Endodermal cell (in vitro differentiated cells): Measurements from ENCODE around the gene STEAP4. TPM values are rescaled to one million over a fixed set of nuclear protein-coding genes. Genes with fewer than 3 reads are reported as not detected.

Source experiments
- DNase-seq: peaks from one replicate; pipeline ENCODE4 v3.0.0-alpha.2; 2017
- H3K27ac ChIP-seq: 2 replicates; pipeline ENCODE4 v1.5.1; 2013; ENCODE audit warnings: mild to moderate bottlenecking, low read depth, low read length, moderate library complexity
- H3K27me3 ChIP-seq: 2 replicates; pipeline ENCODE4 v1.6.1; 2013; ENCODE audit warnings: mild to moderate bottlenecking, low read length, moderate library complexity; ENCODE audit not compliant: insufficient read depth, control insufficient read depth, poor library complexity, severe bottlenecking
- H3K36me3 ChIP-seq: 2 replicates; pipeline ENCODE4 v1.7.0; 2013; ENCODE audit warnings: mild to moderate bottlenecking, low read length, moderate library complexity; ENCODE audit not compliant: control insufficient read depth, insufficient read depth
- H3K4me1 ChIP-seq: one replicate; pipeline ENCODE4 v1.7.0; 2013; ENCODE audit warnings: low read length; ENCODE audit not compliant: control insufficient read depth, insufficient read depth
- H3K4me3 ChIP-seq: 2 replicates; pipeline ENCODE4 v1.5.1; 2013; ENCODE audit warnings: mild to moderate bottlenecking, low read length, moderate library complexity
- H3K9ac ChIP-seq: 2 replicates; pipeline ENCODE4 v1.6.1; 2013; ENCODE audit warnings: mild to moderate bottlenecking, low read length, moderate library complexity; ENCODE audit not compliant: poor library complexity, severe bottlenecking; ENCODE audit errors: extremely low read depth
- H3K9me3 ChIP-seq: 2 replicates; pipeline ENCODE4 v1.6.1; 2013; ENCODE audit warnings: mild to moderate bottlenecking, low read length, moderate library complexity; ENCODE audit not compliant: control insufficient read depth
- H3K27ac Mint-ChIP-seq: 2 replicates; pipeline ENCODE4 v1.8.0; 2020; ENCODE audit warnings: mixed read lengths
- H3K27me3 Mint-ChIP-seq: 2 replicates; pipeline ENCODE4 v1.8.0; 2021; ENCODE audit warnings: mild to moderate bottlenecking, mixed read lengths; ENCODE audit not compliant: insufficient read depth
- H3K36me3 Mint-ChIP-seq: 2 replicates; pipeline ENCODE4 v1.8.0; 2020; ENCODE audit warnings: low read depth, mixed read lengths
- H3K4me1 Mint-ChIP-seq: 2 replicates; pipeline ENCODE4 v1.8.0; 2020; ENCODE audit warnings: mixed read lengths
- H3K4me3 Mint-ChIP-seq: 2 replicates; pipeline ENCODE4 v1.8.0; 2020; ENCODE audit warnings: mild to moderate bottlenecking, moderate library complexity, mixed read lengths
- H3K9me3 Mint-ChIP-seq: 2 replicates; pipeline ENCODE4 v1.8.0; 2020; ENCODE audit warnings: mild to moderate bottlenecking, mixed read lengths
- WGBS, 2 experiments: methylation state at CpG; one replicate each; pipeline versions ENCODE4 v1.1.5 to v1.1.7; 2013; ENCODE audit warnings: missing lambda C conversion rate in 2 of 2, mixed read lengths in 1 of 2; ENCODE audit not compliant: insufficient coverage in 1 of 2, insufficient read length in 1 of 2; 5-methylcytosine and 5-hydroxymethylcytosine counted together
- total RNA-seq, 2 donors: library from RNA; stranded (reverse); fragmentation: NEBNext Ultra II Directional in 1 of 2; extraction: Animal tissue kit (Norgen Biotek cat#: 25700) in 1 of 2; gene quantifications; 2 replicates in 1 of 2; 3 replicates in 1 of 2; pipeline ENCODE4 v1.2.1, GENCODE V29; 2021
- TF ChIP-seq, protein P1 (sequence below): fragments of 200-600 bp; sonication (generic); conservative IDR thresholded peaks from 2 replicates; pipeline ENCODE4 v1.5.0; 2021; ENCODE audit warnings: antibody characterized with exemption, mild to moderate bottlenecking

The STEAP4 gene
- total RNA-seq, 2 donors from 2014 or later, result not detected

DNA sequence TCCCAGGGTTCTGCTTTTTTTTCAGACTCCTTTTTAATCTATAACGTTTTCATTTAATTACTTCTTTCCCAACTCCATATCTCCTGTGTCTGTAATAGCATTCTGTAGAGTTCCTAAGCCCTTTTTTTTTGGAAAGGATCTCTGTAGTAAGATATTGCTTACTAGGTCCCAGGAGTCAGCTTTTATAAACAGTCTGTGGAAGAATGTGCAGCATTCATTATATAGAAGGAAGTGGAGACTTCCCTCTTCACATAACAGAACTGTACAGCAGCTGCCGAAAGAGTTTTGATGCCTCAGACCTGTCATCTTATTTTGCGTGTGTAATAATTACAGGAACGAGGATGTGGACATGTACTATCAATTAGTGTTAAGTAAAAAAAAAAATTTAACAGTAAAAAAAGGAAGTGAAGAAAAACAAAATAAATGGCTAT, 7.4 kb upstream of the STEAP4 start:
- H3K4me3 ChIP-seq, result no peak overlapping the region
- no peak overlapping the region for H3K9ac ChIP-seq
- no peaks in the 10 kb centered on the region for H3K4me1 ChIP-seq
- no peaks in the 10 kb centered on the region for H3K9me3 ChIP-seq
- Mint-ChIP-seq H3K9me3 (no peaks in the 10 kb centered on the region), H3K27me3 (no peaks in the 10 kb centered on the region), H3K36me3 (no peaks in the 10 kb centered on the region), H3K4me3 (no peak overlapping the region), H3K4me1 (peaks cover 4% of the 10 kb centered on the region), H3K27ac (no peak overlapping the region)
- 88 to 100% methylated on average over 2 to 4 of the region's 4 CpGs for WGBS, 2 experiments
- no peaks in the 10 kb centered on the region for H3K27me3 ChIP-seq
- TF ChIP-seq, protein P1, sequence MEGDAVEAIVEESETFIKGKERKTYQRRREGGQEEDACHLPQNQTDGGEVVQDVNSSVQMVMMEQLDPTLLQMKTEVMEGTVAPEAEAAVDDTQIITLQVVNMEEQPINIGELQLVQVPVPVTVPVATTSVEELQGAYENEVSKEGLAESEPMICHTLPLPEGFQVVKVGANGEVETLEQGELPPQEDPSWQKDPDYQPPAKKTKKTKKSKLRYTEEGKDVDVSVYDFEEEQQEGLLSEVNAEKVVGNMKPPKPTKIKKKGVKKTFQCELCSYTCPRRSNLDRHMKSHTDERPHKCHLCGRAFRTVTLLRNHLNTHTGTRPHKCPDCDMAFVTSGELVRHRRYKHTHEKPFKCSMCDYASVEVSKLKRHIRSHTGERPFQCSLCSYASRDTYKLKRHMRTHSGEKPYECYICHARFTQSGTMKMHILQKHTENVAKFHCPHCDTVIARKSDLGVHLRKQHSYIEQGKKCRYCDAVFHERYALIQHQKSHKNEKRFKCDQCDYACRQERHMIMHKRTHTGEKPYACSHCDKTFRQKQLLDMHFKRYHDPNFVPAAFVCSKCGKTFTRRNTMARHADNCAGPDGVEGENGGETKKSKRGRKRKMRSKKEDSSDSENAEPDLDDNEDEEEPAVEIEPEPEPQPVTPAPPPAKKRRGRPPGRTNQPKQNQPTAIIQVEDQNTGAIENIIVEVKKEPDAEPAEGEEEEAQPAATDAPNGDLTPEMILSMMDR, result no peak
- DNase-seq, result no peak
- H3K27ac ChIP-seq, result no peak overlapping the region
- no peaks in the 10 kb centered on the region for H3K36me3 ChIP-seq

GRCh38 chr7:88312061-88312663, 5.5 kb upstream of the STEAP4 start:
- Mint-ChIP-seq H3K9me3 (no peaks in the 10 kb centered on the region), H3K27me3 (peaks cover 7% of the 10 kb centered on the region)
- no peak overlapping the region for H3K9ac ChIP-seq

DNA sequence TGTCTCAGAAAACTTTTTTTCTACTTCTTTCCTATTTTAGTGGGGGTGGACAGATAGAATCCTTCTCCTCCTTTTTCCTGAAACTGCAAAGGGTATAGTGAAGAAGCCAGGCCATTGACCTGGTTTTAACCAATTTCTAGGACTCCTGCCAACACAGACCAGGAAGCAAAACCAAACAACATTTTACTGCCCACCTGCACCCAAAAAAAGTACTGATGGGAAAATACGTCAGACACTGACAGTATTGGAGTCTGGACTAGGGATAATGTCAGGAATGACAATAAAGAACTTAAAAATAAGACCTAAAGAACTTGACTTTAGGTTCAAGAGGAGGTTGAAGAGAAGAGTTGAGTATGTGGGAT, 5.0 kb upstream of the STEAP4 start:
- H3K36me3 Mint-ChIP-seq, result no peaks in the 10 kb centered on the region
- H3K36me3 ChIP-seq, result no peaks in the 10 kb centered on the region
- no peak overlapping the region for H3K9ac ChIP-seq
- H3K9me3 Mint-ChIP-seq, result no peaks in the 10 kb centered on the region
- H3K27ac Mint-ChIP-seq, result no peak overlapping the region
- no peaks in the 10 kb centered on the region for H3K9me3 ChIP-seq
- H3K4me1 ChIP-seq, result no peaks in the 10 kb centered on the region
- peaks cover 12% of the 10 kb centered on the region for H3K27me3 Mint-ChIP-seq
- DNase-seq, result no peak
- H3K4me3 Mint-ChIP-seq, result no peak overlapping the region
- no peaks in the 10 kb centered on the region for H3K4me1 Mint-ChIP-seq
- WGBS, 2 experiments, result 83 to 100% methylated on average over 1 of the region's 1 CpG
- no peak overlapping the region for H3K27ac ChIP-seq
- peaks cover 14% of the 10 kb centered on the region for H3K27me3 ChIP-seq
- no peak overlapping the region for H3K4me3 ChIP-seq
- TF ChIP-seq, protein P1, result no peak

More at GRCh38 chr7:88312061-88312663, 5.5 kb upstream of the STEAP4 start:
- H3K4me1 ChIP-seq, result no peaks in the 10 kb centered on the region
- no peak for DNase-seq
- no peaks in the 10 kb centered on the region for H3K36me3 Mint-ChIP-seq
- H3K9me3 ChIP-seq, result no peaks in the 10 kb centered on the region
- TF ChIP-seq, protein P1, result no peak
- 91 to 95% methylated on average over 3 of the region's 3 CpGs for WGBS, 2 experiments
- H3K27ac Mint-ChIP-seq, result no peak overlapping the region
- H3K4me3 Mint-ChIP-seq, result no peak overlapping the region
- H3K36me3 ChIP-seq, result no peaks in the 10 kb centered on the region
- H3K4me1 Mint-ChIP-seq, result no peaks in the 10 kb centered on the region
- peaks cover 9% of the 10 kb centered on the region for H3K27me3 ChIP-seq
- H3K4me3 ChIP-seq, result no peak overlapping the region
- no peak overlapping the region for H3K27ac ChIP-seq
